ENCODE data around the gene TBL3.
"Not testable (repeated sequence)": the region's sequence is repeated elsewhere in the genome, so short reads cannot be mapped to it uniquely, and the experiment has no call there.

Gene TBL3

DNA sequence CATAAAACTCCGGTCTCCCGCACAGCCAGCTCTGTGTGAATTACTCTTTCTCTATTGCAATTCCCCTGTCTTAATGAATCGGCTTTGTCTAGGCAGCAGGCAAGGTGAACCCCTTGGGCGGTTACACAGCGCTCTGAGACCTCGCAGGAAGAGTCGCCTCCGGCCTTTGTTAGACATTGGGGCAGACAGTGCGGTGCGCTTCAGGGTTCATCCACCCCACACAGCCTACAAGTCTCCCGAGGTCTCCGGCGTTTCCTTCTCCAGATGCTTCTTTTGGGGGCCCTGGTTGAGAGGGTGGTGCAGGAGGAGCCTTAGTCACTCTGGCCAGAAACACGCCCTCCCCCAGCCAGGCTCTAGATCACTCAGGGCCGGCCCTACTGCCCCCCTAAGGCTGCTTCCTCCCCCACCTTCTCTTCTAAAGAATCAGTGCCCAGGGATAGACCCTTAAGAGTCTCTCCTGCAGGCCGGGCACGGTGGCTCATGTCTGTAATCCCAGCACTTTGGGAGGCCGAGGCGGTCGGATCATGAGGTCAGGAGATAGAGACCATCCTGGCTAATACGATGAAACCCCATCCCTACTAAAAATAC lies 27.1 kb upstream of the TBL3 start:
- no peak for FAIRE-seq

DNA sequence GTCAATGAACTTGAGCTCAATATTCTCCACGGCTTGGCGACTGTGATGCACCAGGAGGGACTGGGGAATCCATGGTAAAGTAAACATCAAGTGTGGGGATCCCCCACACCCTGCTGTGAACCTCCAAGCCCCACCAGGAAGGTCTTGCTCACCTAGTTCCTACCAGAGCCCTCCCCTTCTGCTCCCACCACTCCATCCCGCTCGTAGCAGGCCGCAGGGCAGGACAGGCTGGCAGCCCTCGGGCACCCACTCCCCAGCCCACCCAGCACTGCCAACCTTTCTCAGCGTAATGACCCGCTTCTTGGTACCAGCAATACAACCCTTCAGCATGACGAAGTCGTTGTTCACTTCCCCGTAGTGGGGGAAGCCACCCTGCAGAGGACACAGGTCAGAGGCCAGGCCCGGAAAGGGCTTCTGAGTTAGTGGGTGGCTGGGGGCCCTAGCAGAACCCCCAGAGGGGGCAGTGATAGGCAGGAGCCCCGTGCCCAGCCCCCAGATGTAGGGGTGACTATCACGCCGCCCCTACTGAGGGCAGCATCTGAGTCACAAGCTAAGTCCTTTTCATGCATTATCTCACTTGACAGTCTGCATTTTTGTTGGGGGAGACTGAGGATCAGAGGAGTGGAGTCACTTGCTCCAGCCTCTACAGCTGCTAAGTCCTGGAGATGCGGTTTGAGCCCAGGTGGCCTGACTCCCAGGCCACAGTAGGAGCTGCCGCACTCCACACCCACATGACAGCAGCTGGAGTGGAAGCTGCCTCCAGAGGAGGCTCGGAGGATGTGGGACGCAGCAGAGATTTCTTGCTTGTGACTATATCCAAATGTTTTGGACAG lies 26.1 kb upstream of the TBL3 start:
- no peak for FAIRE-seq

DNA sequence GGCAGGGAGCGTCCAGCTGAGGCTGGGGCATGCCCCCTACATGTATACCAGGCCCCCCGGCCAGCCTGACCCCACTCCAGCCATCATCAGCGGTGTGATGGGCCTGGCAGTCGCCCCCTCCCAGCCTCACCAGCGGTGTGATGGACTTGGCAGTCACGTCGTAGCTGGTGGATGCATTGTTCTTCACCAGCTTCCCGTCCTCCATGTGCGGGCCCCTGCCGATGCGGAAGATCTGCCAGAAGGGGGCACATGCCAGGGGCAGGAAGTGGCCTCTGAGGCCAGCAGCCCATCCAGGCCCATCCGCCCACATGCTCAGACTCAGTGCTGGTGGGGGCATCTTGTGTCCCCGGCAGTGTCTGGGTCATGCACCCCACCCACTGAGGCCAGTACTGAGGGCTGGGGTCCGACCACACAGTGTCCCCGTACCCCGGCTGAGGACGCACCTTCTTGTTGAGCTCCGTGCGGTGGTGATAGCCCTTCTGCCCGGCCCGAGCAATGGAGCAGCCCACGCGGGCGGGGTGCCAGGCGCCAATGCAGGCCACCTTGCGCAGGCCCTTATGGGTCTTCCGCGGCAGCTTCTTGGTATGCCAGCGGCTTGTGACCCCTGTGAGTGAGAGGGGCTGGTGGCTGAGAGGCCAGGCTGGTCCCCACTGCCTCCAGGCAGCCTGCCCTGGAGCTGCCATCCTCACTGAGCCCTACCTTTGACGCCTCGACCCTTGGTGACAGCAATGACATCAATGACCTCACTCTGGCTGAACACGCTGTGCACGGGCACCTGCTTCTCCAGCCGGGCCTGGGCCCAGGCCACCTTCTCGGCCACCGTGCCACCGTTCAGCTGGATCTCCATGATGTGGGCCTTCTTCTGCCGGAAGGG lies 25.1 kb upstream of the TBL3 start:
- FAIRE-seq: no peak

DNA sequence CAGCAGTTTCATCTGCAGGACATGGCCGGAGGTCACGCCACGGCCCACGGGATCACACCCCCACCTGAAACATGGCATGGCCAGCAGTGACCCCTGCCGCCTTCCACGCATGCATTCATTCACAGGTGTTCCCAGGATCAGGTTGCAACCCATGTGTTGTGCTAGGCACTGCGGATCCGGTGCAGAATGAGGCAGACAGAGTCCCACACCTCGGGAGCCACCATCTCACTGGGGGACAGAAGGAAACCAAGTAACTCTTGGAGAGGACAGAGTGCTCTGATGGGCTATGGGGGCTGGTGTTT lies 24.5 kb upstream of the TBL3 start:
- FAIRE-seq: no peak

DNA sequence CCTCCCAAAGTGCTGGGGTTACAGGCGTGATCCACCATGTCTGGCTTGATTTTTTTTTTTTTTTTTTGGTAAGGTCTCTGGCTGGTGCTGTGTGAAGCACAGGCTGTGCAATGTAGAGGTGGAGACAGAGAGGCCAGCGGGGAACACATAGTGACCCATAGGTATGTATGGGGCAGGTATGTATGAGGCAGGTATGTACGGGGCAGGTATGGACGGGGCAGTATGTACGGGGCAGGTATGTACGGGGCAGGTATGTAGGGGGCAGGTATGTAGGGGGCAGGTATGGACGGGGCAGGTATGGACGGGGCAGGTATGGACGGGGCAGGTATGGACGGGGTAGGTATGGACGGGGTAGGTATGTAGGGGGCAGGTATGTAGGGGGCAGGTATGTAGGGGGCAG lies 22.3 kb upstream of the TBL3 start:
- no peak for FAIRE-seq

DNA sequence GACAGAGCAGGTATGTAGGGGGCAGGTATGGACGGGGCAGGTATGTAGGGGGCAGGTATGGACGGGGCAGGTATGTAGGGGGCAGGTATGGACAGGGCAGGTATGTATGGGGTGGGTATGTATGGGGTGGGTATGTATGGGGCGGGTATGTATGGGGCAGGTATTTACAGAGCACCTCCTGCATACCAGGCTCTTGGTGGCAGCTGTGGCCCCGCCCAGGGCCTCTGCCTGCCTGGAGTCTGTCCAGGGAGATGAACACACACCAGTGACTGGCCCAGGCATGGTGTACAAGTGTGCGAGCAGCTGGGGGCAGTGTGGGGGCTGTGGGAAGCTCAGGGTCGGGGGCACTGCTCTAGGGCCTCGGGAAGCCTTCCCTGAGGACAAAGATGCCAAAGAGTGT lies 21.8 kb upstream of the TBL3 start:
- no peak for FAIRE-seq

DNA sequence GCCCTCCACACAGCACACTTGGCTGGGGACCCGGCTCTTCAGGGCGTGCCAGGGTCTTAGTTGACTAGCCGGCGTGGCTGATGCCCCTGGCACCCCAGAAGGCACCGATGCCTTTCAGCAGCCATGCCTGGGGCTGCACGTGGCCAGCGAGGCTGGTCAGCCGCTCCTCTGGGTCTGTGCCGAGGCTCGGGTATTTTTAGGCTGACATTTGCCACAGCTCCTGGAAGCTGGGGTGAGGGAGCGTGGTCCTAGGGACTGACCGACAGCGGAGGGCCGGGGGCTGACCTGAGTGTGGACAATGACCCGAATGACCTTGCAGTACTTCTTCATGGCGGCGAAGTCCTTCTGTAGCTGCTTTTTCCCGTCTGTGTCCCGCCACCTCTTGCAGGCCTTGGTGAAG lies 21.3 kb upstream of the TBL3 start:
- FAIRE-seq: no peak

DNA sequence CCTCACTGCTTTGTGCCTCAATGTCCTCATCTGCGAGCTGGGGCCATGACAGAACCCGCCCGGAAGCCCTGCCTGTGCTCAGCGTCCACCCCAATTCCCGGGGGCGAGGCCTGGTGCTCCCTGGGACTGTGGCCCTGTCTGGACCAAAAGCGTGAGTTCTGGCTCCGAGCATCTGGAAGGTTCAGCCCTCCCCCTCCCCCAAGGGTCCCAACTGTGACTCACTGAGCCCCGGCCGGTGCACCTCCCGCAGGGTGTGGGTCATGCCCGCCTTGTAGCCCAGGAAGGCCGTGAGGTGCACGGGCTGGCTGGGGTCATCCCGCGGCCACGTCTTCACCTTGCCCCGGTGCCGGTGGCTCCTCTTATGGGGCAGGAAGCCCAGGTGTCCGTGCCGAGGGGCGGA lies 18.1 kb upstream of the TBL3 start:
- no peak for FAIRE-seq

DNA sequence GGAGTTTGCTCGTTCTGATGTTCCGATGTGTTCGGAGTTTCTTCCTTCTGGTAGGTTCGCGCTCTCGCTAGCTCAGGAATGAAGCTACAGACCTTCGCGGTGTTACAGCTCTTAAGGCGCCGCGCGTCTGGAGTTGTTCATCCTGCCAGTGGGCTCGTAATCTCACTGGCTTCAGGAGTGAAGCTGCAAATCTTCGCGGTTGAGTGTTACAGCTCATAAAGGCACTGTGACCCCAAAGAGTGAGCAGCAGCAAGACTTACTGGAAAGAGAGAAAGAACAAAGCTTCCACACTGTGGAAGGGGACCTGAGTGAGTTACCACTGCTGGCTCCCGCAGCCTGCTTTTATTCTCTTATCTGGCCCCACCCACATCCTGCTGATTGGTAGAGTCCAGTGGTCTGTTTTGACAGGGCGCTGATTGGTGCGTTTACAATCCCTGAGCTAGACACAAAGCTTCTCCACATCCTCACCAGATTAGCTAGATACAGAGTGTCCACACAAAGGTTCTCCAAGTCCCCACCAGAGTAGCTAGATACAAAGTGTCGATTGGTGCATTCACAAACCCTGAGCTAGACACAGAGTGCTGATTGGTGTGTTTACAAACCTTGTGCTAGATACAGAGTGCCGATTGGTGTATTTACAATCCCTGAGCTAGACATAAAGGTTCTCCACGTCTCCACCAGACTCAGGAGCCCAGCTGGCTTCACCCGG lies 14.3 kb upstream of the TBL3 start:
- FAIRE-seq: not testable (repeated sequence)

DNA sequence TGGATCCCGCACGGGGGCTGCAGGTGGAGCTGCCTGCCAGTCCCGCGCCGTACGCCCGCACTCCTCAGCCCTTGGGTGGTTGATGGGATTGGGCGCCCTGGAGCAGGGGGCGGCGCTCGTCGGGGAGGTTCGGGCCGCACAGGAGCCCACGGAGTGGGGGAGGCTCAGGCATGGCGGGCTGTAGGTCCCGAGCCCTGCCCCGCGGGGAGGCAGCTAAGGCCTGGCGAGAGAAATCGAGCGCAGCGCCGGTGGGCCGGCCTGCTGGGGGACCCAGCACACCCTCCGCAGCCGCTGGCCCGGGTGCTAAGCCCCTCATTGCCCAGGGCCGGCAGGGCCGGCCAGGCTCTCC lies 13.7 kb upstream of the TBL3 start:
- not testable (repeated sequence) for FAIRE-seq

DNA sequence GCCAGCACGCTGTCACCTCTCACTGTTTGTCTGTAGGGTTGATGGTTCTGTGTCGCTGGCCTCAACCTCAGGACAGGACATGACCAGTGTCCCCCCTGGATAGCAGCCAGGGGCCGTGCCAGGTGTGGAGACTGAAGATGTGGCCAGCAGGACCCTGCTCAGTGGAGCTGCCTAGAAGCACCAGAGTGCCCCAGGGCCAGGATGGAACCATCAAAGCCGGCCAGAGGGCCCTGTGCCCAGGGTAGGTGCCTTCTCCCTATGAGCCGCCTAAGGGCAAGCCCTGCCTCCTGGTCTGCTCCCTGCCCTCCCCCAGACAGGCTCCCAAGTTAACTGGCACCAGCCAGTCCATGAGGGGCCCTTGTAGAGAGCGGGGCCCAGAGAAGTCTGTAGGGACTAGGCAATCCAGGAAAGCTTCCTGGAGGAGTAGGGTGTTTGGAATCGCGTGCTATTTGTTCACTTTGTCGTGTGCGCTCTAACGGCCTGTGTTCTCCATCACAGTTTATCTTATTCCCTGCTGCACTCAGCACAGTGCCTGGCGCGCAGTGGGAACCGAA lies 13.1 kb upstream of the TBL3 start:
- FAIRE-seq: no peak

DNA sequence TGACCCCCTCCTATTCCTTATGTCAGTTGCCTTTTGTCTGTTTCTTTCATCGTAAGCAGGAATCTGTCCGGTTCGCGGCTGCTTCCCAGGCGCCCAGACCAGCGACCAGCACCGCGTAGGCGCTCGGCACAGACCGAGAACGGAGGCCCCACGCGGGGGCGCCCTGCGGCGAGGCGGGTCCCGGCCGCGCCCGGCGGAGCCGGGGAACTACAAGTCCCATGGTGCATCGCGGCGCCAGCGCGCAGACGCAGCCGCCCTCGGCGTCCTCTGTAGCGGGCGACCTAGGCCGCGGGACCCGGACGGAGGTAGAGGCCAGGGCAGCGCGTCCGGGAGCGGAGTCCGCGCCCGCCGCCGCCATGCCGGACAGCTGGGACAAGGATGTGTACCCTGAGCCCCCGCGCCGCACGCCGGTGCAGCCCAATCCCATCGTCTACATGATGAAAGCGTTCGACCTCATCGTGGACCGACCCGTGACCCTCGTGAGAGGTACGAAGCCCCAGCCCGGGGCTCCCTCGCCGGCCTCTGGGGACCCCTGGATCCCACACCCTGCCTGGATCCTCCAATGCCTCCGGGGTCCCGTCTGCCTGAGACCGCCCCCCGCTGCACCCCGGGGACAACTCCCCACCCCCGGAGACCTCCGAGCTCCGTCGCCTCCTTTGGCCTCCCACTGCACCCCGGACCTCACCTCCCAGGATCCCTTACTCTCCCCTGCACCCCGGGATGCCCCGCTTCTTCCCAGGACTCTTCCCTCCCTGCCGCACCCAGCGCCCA lies 12.4 kb upstream of the TBL3 start, which contains the start of gene NDUFB10:
Gene NDUFB10 (plus strand): TSS at position 270 of the 771 bp plus-strand sequence. CDS start 87 bp downstream, at position 357.
- FAIRE-seq: no peak

DNA sequence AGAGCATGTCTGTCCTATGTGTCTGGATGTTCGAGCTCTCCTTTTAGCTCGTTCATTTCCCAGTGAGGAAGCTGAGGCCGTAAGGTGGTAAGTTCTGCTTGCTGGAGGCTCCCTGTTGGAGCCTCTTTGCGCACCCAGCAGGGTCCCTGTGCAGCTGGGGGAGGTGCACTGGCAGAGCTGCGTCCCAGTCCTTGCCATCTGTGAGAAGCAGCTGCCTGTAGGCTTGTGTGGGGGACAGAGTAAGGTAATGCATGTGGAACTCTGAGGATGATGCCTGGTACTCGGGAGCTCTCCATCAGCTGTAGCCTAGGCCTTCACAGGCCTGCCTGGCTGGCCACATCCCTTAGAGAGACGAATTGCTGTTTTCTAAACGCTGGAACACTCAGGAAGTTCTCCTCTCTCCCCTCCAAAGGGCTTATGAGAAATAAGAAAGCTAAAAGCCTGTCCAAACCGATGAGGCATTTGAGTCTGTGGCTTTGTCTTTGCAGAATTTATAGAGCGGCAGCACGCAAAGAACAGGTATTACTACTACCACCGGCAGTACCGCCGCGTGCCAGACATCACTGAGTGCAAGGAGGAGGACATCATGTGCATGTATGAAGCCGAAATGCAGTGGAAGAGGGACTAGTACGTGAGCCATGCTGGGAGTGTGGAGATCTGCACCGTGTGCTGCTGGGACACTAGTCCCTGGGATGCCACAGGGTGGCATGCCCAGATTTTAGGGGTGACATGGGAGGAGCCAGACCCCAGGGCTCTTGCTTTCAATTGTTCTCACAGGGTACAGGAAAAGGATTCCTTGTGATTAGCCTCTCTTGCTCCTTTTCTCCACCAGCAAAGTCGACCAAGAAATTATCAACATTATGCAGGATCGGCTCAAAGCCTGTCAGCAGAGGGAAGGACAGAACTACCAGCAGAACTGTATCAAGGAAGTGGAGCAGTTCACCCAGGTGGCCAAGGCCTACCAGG lies 10.9 kb upstream of the TBL3 start:
- FAIRE-seq: peak; percentile 93

DNA sequence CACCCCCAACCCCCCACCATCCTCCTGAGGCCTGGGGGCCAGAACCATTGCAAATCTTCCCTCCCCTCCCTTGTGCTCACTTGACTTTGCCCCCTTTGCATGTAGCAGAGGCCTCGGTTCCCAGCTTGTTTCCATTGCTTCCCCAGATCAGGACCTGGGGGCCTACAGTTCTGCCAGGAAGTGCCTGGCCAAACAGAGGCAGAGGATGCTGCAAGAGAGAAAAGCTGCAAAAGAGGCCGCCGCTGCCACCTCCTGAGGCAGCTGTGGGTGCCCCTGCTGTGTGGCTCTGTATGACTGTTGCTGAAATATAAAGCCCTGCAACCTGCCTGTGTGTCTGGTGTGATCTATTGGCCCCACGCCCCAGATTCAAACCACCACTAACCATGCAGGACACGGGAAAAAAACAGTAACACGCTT lies 10.2 kb upstream of the TBL3 start:
- FAIRE-seq: peak; percentile 50

DNA sequence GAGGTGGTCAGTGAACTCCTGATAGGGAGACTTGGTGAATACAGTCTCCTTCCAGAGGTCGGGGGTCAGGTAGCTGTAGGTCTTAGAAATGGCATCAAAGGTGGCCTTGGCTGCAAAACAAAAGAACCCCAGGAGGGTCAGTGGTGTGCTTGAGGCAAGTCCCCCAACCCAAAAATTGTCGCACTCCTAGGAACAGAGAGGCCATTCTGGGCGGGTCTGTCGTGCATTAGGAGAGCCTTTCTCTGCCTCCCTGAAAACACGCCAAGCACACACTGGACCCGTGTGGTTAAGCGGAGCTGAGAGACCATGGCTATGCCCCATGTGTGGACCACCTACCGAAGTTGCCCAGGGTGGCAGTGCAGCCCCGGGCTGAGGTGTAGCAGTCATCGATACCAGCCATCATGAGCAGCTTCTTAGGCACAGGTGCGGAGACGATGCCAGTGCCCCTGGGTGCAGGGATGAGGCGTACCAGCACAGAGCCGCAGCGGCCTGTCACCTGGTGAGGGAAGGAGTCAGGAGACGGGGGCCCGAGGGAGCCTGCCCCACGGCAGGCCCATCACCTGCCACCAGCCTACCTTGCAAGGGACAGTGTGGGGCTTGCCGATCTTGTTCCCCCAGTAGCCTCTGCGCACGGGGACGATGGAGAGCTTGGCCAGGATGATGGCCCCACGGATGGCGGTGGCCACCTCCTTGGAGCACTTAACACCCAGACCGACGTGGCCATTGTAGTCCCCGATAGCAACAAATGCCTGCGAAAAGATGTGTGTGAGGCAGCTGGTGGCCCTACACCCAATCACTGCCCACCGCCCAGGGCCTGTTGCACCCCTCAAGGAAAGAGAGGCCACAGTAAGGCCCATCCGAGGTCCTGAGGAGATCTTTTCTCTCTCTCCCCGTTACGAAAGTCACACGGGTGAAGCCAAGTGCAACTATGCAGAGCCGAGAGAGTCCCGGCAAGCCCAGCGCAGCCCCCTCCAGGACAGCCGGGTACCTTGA lies 9.4 kb upstream of the TBL3 start:
- not testable (repeated sequence) for FAIRE-seq

DNA sequence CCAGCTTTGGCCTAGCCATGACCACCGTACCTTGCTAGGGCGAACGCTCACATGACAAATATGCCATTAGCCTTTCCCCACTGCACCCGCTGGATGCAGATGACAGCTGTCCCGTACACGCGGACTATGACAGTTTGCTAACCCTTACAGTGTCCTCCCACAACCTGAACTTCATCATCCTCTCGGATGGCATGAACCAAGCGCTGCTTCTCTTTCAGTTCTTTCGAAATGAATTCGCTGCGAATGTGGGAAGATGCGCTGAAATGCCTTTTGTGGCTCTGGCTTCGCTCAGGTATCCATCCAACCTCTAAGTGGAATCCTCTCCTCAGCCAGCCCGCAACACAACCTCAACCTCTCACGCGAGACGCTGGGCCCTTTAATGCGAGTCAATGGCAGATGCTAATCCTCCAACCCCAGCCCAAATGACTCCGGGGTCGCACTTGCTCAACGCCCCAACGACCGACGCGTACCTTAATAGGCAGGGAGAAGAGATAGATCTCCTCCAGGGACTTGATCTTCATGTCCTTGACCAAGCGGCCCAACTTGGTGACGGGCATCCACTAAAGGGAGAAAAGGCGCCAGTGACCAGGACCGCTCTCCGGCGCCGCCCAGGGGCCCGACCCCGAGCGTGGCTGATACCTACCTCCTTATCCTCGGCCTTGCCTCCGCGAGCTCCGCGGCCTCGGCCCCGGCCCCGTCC lies 7.9 kb upstream of the TBL3 start:
- no peak for FAIRE-seq

DNA sequence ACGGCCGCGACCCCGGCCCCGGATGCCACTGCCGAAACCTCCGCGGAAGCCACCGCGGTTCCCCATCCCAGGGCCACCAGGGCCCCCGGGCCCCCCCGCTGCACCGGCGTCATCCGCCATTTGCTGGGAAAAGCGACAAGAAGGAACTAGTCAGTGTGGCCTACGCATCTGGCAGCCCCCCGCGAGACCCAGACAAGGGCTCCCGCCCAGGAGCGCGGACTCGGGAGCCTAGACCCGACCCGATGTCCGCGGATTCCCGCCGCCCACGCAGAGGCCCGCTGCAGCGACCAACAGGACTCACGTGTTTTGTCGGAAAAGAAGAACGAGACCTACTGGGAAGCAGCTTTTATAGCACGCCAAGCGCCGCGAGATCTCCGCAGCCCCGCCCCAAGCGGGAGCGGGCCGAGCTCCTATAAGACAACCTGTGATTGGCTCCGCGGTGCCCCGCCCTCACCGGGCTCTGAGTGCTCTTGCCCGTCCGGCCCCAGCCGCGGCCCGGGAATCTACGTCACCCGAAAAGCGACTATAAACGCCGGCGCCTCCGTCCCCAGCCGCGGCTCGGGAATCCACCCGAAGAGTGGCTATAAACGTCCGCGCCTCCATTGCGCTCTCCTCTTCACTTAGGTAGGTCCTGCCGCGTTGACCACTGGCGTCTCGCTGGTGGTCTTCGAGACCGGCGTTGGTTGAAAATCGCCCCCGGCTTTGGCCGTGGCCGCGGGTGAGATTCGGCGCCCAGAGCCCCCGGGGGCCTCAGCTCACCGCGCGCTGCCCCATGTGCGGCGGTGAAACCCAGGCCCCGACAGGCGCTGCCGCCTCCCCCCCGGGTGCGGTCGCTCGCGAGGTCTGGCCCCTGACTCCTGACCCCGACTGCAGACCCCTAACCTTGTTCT lies 7.1 kb upstream of the TBL3 start, which contains the start of gene RPS2:
Gene RPS2 (minus strand): TSS at position 321 of the 890 bp plus-strand sequence. CDS start 201 bp downstream, at position 120.
- FAIRE-seq: peak; percentile 97
